ENCODE data around the gene UBE2Z. TPM values are rescaled to one million over a fixed set of nuclear protein-coding genes. Genes with fewer than 3 reads are reported as not detected.

UBE2Z gene
- total and polyA plus RNA-seq, 8 donors = 65.8 to 108 (median 101) TPM

GRCh38 chr17:48909783-48910182 lies 1.6 kb downstream of the UBE2Z start:
- H3K36me3 ChIP-seq = peaks cover 0 to 37% of the 10 kb centered on the region in 2 donors
- H3K27me3 ChIP-seq = no peaks in the 10 kb centered on the region
- TF ChIP-seq CTCF (IDR thresholded peaks at IDR 0.05) = no peak
- H3K4me1 ChIP-seq = peaks cover 16 to 59% of the 10 kb centered on the region in 2 donors
- no peak for DNase-seq
- peak overlapping the region; percentile 65 to 70 for H3K4me3 ChIP-seq
- no peaks in the 10 kb centered on the region for H3K9me3 ChIP-seq
- H3K27ac ChIP-seq = peak overlapping the region in 1 of 2 donors; percentile 93
- no peak for ATAC-seq
- intact Hi-C loops (cut with DNase I) = no loop called here

- Histone ChIP-seq H3K27me3 (no peaks in the 10 kb centered on the region), H3K9me3 (no peaks in the 10 kb centered on the region), H3K4me3 (peak overlapping the region in 1 of 2 donors; percentile 70), H3K36me3 (peaks cover 0 to 42% of the 10 kb centered on the region in 2 donors), H3K27ac (no peak overlapping the region), H3K4me1 (peaks cover 16 to 65% of the 10 kb centered on the region in 2 donors)
- TF ChIP-seq CTCF (IDR thresholded peaks at IDR 0.05) = no peak
- DNase-seq (no peak), ATAC-seq (no peak)
- intact Hi-C loops (cut with DNase I) = no loop called here
These were observed 2.2 kb downstream of the UBE2Z start for GRCh38 chr17:48910370-48910769.

- ATAC-seq (no peak), DNase-seq (no peak)
- H3K4me3 ChIP-seq = no peak overlapping the region
- intact Hi-C loops (cut with DNase I) = no loop called here
- TF ChIP-seq CTCF (IDR thresholded peaks at IDR 0.05) = no peak
- H3K27ac ChIP-seq = no peak overlapping the region
- H3K36me3 ChIP-seq = peaks cover 0 to 58% of the 10 kb centered on the region in 2 donors
- H3K27me3 ChIP-seq = no peaks in the 10 kb centered on the region
- H3K4me1 ChIP-seq = peaks cover 15 to 78% of the 10 kb centered on the region in 2 donors
- no peaks in the 10 kb centered on the region for H3K9me3 ChIP-seq
These were observed 4.3 kb downstream of the UBE2Z start for GRCh38 chr17:48912476-48912875.

- DNase-seq (peak in 1 of 4 donors; percentile 34), ATAC-seq (peak; percentile 90)
- Histone ChIP-seq H3K4me1 (peaks cover 0 to 57% of the 10 kb centered on the region in 2 donors), H3K9me3 (no peaks in the 10 kb centered on the region), H3K36me3 (peaks cover 4 to 90% of the 10 kb centered on the region in 2 donors), H3K27ac (peak overlapping the region in 1 of 2 donors; percentile 66), H3K27me3 (no peaks in the 10 kb centered on the region), H3K4me3 (no peak overlapping the region)
- TF ChIP-seq CTCF (IDR thresholded peaks at IDR 0.05) = no peak
- intact Hi-C loops (cut with DNase I) = no loop called here
These were observed 7.5 kb downstream of the UBE2Z start for GRCh38 chr17:48915459-48916282.

- DNase-seq = no peak
- no peak overlapping the region for H3K4me3 ChIP-seq
- H3K27me3 ChIP-seq = no peaks in the 10 kb centered on the region
- intact Hi-C loops (cut with DNase I) = no loop called here
- peaks cover 0 to 100% of the 10 kb centered on the region in 2 donors for H3K36me3 ChIP-seq
- no peak overlapping the region for H3K27ac ChIP-seq
- TF ChIP-seq CTCF (IDR thresholded peaks at IDR 0.05) = no peak
- no peak for ATAC-seq
- no peaks in the 10 kb centered on the region for H3K4me1 ChIP-seq
- H3K9me3 ChIP-seq = no peaks in the 10 kb centered on the region
These were observed 17.2 kb downstream of the UBE2Z start for GRCh38 chr17:48925251-48925990.
